HepG2 (cell line): ENCODE data around the gene SLC25A45. TPM values are rescaled to one million over a fixed set of nuclear protein-coding genes. Genes with fewer than 3 reads are reported as not detected.

Experiments used
- MXI1 ChIP-seq: IDR thresholded peaks from 3 replicates; pipeline ENCODE4 v1.6.1; 2012; ENCODE audit warnings: low read depth, low read length, inconsistent platforms, borderline replicate concordance
- PRDM4 ChIP-seq: sonication (generic); formaldehyde crosslinking; IDR thresholded peaks from 2 replicates; pipeline ENCODE4 v1.9.0; 2021; ENCODE audit warnings: missing genetic modification reagents, borderline replicate concordance
- RFXANK ChIP-seq: IDR thresholded peaks from 2 replicates; pipeline ENCODE4 v1.6.1; 2016
- SMAD3 ChIP-seq: sonication (generic); formaldehyde crosslinking; IDR thresholded peaks from 2 replicates; pipeline ENCODE4 v1.4.0; 2020; ENCODE audit warnings: missing genetic modification reagents
- SNAPC4 ChIP-seq: sonication (generic); formaldehyde crosslinking; IDR thresholded peaks from 2 replicates; pipeline ENCODE4 v1.4.0; 2020; ENCODE audit warnings: mild to moderate bottlenecking, missing genetic modification reagents
- ZFX ChIP-seq: sonication (generic); formaldehyde crosslinking; IDR thresholded peaks from 2 replicates; pipeline ENCODE4 v1.4.0; 2020; ENCODE audit warnings: mild to moderate bottlenecking, low read depth, missing genetic modification reagents, moderate library complexity
- ZMYM4 ChIP-seq: sonication (generic); formaldehyde crosslinking; IDR thresholded peaks from 2 replicates; pipeline ENCODE4 v1.8.1; 2023; ENCODE audit warnings: mild to moderate bottlenecking, missing genetic modification reagents
- ZNF335 ChIP-seq: sonication (generic); formaldehyde crosslinking; IDR thresholded peaks from 2 replicates; pipeline ENCODE4 v1.4.0; 2020; ENCODE audit warnings: missing genetic modification reagents
- ZNF607 ChIP-seq: sonication (generic); formaldehyde crosslinking; IDR thresholded peaks from 2 replicates; pipeline ENCODE4 v1.5.1; 2020; ENCODE audit warnings: missing genetic modification reagents, mild to moderate bottlenecking, borderline replicate concordance
- ZSCAN21 ChIP-seq: sonication (generic); formaldehyde crosslinking; IDR thresholded peaks from 2 replicates; pipeline ENCODE4 v1.8.0; 2022; ENCODE audit warnings: mild to moderate bottlenecking, missing genetic modification reagents, moderate library complexity, borderline replicate concordance
- polyA plus RNA-seq, 8 experiments: library from polyadenylated mRNA; depleted of rRNA in 3 of 8; stranded (reverse) in 7 of 8; unstranded in 1 of 8; fragments of >200 nt; fragmentation: Illumina TruSeq in 4 of 8; extraction: Trizol in 4 of 8; gene quantifications; 2 replicates each; pipeline versions ENCODE4 v1.2.1 to v1.2.3, GENCODE V29; 2011 to 2016; ENCODE audit warnings: low read depth in 4 of 8, missing spikeins in 1 of 8, mixed read lengths in 1 of 8; ENCODE audit not compliant: insufficient read depth in 1 of 8
- total RNA-seq, 5 experiments: library from RNA; depleted of rRNA; stranded (reverse); fragments of >200 nt; fragmentation: Illumina TruSeq; extraction: Trizol; gene quantifications; 2 replicates each; pipeline ENCODE4 v1.2.3, GENCODE V29; 2016; ENCODE audit warnings: low read depth in 1 of 5
- TF ChIP-seq, protein P1 (sequence below): sonication (generic); formaldehyde crosslinking; IDR thresholded peaks from 2 replicates; pipeline ENCODE4 v1.4.0; 2020; ENCODE audit warnings: missing genetic modification reagents
- TF ChIP-seq, protein P2 (sequence below): IDR thresholded peaks from 2 replicates; pipeline ENCODE4 v1.6.1; 2016; ENCODE audit warnings: mild to moderate bottlenecking, missing biosample characterization, missing genetic modification reagents

The SLC25A45 gene
- total and polyA plus RNA-seq, 2 of the 13 experiments (the other 11 are each of a cell fraction or from before 2014, with no cell fraction given) = 1.2 to 3.4 TPM

GRCh38 chr11:65386307-65387140 lies 4.1 kb upstream of the SLC25A45 start, which contains the start of gene FRMD8 (continued):
- TF ChIP-seq, protein P1, sequence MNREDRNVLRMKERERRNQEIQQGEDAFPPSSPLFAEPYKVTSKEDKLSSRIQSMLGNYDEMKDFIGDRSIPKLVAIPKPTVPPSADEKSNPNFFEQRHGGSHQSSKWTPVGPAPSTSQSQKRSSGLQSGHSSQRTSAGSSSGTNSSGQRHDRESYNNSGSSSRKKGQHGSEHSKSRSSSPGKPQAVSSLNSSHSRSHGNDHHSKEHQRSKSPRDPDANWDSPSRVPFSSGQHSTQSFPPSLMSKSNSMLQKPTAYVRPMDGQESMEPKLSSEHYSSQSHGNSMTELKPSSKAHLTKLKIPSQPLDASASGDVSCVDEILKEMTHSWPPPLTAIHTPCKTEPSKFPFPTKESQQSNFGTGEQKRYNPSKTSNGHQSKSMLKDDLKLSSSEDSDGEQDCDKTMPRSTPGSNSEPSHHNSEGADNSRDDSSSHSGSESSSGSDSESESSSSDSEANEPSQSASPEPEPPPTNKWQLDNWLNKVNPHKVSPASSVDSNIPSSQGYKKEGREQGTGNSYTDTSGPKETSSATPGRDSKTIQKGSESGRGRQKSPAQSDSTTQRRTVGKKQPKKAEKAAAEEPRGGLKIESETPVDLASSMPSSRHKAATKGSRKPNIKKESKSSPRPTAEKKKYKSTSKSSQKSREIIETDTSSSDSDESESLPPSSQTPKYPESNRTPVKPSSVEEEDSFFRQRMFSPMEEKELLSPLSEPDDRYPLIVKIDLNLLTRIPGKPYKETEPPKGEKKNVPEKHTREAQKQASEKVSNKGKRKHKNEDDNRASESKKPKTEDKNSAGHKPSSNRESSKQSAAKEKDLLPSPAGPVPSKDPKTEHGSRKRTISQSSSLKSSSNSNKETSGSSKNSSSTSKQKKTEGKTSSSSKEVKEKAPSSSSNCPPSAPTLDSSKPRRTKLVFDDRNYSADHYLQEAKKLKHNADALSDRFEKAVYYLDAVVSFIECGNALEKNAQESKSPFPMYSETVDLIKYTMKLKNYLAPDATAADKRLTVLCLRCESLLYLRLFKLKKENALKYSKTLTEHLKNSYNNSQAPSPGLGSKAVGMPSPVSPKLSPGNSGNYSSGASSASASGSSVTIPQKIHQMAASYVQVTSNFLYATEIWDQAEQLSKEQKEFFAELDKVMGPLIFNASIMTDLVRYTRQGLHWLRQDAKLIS (CRISPR knock-in tag) = no peak
- TF ChIP-seq SNAPC4 (CRISPR knock-in tag) = no peak; the same call in 1 of the 2 replicates
- TF ChIP-seq ZNF335 (CRISPR knock-in tag) = no peak
- TF ChIP-seq MXI1 = peak; percentile 58; the same call in 1 of the 3 replicates
- peak; percentile 38; the same call in 1 of the 2 replicates for TF ChIP-seq ZMYM4 (CRISPR knock-in tag)
- no peak; the same call in 1 of the 2 replicates for TF ChIP-seq PRDM4
- no peak for TF ChIP-seq SMAD3 (CRISPR knock-in tag)
- TF ChIP-seq, protein P2, sequence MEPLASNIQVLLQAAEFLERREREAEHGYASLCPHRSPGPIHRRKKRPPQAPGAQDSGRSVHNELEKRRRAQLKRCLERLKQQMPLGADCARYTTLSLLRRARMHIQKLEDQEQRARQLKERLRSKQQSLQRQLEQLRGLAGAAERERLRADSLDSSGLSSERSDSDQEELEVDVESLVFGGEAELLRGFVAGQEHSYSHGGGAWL (CRISPR knock-in tag) = peak; percentile 70; the same call in 1 of the 2 replicates
- TF ChIP-seq ZSCAN21 (CRISPR knock-in tag) = peak; percentile 68; the same call in 1 of the 2 replicates
- peak; percentile 65 for TF ChIP-seq ZFX (CRISPR knock-in tag)
- peak; percentile 89 for TF ChIP-seq ZNF607 (CRISPR knock-in tag)
- no peak for TF ChIP-seq RFXANK (CRISPR knock-in tag)
